ENCODE measurements around the gene IL32.

Gene IL32

DNA sequence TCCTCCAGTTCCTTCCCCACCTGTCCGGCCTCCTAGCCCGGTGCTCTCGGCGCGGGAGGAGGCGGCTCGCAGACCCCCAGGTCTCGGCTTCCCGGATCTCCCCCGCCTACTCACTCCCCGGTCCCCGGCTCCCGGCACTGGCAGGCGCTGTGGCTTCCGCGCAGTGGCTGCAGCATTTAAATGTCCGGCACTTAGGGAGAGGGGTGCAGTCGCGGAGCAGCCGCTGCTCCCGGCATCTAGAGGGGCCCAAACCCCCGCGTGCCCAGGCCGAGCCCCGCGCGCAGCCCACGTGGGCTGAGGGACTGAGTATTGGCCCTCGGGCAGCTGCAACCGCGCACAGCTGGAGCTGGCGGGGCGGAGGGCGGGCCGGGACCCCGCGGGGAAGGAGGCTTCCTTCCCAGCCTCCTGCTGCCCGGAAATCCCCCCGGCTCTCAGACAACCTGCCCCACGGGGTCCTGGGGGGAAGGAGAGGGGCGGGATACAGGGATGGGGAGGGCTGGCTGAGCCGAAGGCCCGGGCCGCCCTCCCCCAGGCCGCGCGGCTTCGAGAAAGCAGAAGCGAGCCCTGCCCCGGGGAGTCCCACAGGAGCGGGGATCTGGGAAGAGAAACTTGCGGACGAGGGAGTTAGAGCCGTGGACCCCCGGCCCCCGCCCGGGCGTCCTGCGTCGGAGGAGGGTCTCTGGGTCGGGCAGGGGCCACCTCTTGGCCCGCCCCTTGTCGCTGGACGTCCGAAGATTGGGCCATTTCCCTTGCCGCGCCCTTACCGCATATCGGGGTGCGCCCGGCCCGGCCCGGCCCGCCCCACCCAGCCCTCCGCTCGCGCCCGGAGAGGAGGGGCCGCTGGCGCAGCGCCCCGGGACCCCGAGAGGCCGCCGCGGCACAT lies 19.4 kb upstream of the IL32 start, which contains the start of gene MMP25 (continued):
- TF ChIP-seq ZNF211 (tag by site-specific recombination; IDR thresholded peaks at IDR 0.05; ENCODE audit: low read depth) = no peak
- TF ChIP-seq KLF8 (tag by site-specific recombination; IDR thresholded peaks at IDR 0.05) = peak; percentile 36; the same call in 1 of the 2 replicates
- no peak for TF ChIP-seq ZNF76 (tag by site-specific recombination; IDR thresholded peaks at IDR 0.05; ENCODE audit: borderline replicate concordance, low read depth)
- no peak for TF ChIP-seq ZNF146 (tag by site-specific recombination; IDR thresholded peaks at IDR 0.05)
- no peak for TF ChIP-seq ZNF549 (tag by site-specific recombination; IDR thresholded peaks at IDR 0.05)
- no peak for TF ChIP-seq ZNF221 (tag by site-specific recombination; IDR thresholded peaks at IDR 0.05; ENCODE audit: borderline replicate concordance)
- no peak for TF ChIP-seq MYNN (tag by site-specific recombination; IDR thresholded peaks at IDR 0.05; ENCODE audit: borderline replicate concordance)
- TF ChIP-seq ZBTB21 (tag by site-specific recombination; IDR thresholded peaks at IDR 0.05) = no peak
- TF ChIP-seq OVOL3 (tag by site-specific recombination; IDR thresholded peaks at IDR 0.05) = no peak
- TF ChIP-seq ZBTB17 (tag by site-specific recombination; IDR thresholded peaks at IDR 0.05) = no peak
- peak; percentile 80 for TF ChIP-seq ZNF341 (tag by site-specific recombination; IDR thresholded peaks at IDR 0.05; ENCODE audit: low read depth)
- TF ChIP-seq ZNF133 (tag by site-specific recombination; IDR thresholded peaks at IDR 0.05) = no peak
- TF ChIP-seq, protein P1, sequence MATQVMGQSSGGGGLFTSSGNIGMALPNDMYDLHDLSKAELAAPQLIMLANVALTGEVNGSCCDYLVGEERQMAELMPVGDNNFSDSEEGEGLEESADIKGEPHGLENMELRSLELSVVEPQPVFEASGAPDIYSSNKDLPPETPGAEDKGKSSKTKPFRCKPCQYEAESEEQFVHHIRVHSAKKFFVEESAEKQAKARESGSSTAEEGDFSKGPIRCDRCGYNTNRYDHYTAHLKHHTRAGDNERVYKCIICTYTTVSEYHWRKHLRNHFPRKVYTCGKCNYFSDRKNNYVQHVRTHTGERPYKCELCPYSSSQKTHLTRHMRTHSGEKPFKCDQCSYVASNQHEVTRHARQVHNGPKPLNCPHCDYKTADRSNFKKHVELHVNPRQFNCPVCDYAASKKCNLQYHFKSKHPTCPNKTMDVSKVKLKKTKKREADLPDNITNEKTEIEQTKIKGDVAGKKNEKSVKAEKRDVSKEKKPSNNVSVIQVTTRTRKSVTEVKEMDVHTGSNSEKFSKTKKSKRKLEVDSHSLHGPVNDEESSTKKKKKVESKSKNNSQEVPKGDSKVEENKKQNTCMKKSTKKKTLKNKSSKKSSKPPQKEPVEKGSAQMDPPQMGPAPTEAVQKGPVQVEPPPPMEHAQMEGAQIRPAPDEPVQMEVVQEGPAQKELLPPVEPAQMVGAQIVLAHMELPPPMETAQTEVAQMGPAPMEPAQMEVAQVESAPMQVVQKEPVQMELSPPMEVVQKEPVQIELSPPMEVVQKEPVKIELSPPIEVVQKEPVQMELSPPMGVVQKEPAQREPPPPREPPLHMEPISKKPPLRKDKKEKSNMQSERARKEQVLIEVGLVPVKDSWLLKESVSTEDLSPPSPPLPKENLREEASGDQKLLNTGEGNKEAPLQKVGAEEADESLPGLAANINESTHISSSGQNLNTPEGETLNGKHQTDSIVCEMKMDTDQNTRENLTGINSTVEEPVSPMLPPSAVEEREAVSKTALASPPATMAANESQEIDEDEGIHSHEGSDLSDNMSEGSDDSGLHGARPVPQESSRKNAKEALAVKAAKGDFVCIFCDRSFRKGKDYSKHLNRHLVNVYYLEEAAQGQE (tag by site-specific recombination; IDR thresholded peaks at IDR 0.05) = no peak
- TF ChIP-seq TCF7L2 (IDR thresholded peaks at IDR 0.05; ENCODE audit: borderline replicate concordance, low read depth, low read length) = no peak
- TF ChIP-seq ZNF747 (tag by site-specific recombination; IDR thresholded peaks at IDR 0.05) = no peak
- TF ChIP-seq ZNF791 (tag by site-specific recombination; IDR thresholded peaks at IDR 0.05) = no peak
- TF ChIP-seq PRDM1 (tag by site-specific recombination; IDR thresholded peaks at IDR 0.05) = no peak
- TF ChIP-seq, protein P2, sequence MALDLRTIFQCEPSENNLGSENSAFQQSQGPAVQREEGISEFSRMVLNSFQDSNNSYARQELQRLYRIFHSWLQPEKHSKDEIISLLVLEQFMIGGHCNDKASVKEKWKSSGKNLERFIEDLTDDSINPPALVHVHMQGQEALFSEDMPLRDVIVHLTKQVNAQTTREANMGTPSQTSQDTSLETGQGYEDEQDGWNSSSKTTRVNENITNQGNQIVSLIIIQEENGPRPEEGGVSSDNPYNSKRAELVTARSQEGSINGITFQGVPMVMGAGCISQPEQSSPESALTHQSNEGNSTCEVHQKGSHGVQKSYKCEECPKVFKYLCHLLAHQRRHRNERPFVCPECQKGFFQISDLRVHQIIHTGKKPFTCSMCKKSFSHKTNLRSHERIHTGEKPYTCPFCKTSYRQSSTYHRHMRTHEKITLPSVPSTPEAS (tag by site-specific recombination; IDR thresholded peaks at IDR 0.05) = no peak
- TF ChIP-seq SALL2 (tag by site-specific recombination; IDR thresholded peaks at IDR 0.05; ENCODE audit: borderline replicate concordance) = no peak
- TF ChIP-seq REPIN1 (tag by site-specific recombination; IDR thresholded peaks at IDR 0.05; ENCODE audit: low read depth) = no peak
- no peak for TF ChIP-seq HOXC10 (CRISPR knock-in tag; IDR thresholded peaks at IDR 0.05)
- no peak for TF ChIP-seq ZNF394 (tag by site-specific recombination; IDR thresholded peaks at IDR 0.05; ENCODE audit: borderline replicate concordance)
- TF ChIP-seq ZNF610 (tag by site-specific recombination; IDR thresholded peaks at IDR 0.05; ENCODE audit: borderline replicate concordance) = no peak
- TF ChIP-seq ZNF239 (tag by site-specific recombination; IDR thresholded peaks at IDR 0.05) = no peak
- no peak for TF ChIP-seq ZNF624 (tag by site-specific recombination; IDR thresholded peaks at IDR 0.05)
- TF ChIP-seq, protein P3, sequence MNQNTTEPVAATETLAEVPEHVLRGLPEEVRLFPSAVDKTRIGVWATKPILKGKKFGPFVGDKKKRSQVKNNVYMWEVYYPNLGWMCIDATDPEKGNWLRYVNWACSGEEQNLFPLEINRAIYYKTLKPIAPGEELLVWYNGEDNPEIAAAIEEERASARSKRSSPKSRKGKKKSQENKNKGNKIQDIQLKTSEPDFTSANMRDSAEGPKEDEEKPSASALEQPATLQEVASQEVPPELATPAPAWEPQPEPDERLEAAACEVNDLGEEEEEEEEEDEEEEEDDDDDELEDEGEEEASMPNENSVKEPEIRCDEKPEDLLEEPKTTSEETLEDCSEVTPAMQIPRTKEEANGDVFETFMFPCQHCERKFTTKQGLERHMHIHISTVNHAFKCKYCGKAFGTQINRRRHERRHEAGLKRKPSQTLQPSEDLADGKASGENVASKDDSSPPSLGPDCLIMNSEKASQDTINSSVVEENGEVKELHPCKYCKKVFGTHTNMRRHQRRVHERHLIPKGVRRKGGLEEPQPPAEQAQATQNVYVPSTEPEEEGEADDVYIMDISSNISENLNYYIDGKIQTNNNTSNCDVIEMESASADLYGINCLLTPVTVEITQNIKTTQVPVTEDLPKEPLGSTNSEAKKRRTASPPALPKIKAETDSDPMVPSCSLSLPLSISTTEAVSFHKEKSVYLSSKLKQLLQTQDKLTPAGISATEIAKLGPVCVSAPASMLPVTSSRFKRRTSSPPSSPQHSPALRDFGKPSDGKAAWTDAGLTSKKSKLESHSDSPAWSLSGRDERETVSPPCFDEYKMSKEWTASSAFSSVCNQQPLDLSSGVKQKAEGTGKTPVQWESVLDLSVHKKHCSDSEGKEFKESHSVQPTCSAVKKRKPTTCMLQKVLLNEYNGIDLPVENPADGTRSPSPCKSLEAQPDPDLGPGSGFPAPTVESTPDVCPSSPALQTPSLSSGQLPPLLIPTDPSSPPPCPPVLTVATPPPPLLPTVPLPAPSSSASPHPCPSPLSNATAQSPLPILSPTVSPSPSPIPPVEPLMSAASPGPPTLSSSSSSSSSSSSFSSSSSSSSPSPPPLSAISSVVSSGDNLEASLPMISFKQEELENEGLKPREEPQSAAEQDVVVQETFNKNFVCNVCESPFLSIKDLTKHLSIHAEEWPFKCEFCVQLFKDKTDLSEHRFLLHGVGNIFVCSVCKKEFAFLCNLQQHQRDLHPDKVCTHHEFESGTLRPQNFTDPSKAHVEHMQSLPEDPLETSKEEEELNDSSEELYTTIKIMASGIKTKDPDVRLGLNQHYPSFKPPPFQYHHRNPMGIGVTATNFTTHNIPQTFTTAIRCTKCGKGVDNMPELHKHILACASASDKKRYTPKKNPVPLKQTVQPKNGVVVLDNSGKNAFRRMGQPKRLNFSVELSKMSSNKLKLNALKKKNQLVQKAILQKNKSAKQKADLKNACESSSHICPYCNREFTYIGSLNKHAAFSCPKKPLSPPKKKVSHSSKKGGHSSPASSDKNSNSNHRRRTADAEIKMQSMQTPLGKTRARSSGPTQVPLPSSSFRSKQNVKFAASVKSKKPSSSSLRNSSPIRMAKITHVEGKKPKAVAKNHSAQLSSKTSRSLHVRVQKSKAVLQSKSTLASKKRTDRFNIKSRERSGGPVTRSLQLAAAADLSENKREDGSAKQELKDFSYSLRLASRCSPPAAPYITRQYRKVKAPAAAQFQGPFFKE (tag by site-specific recombination; IDR thresholded peaks at IDR 0.05; ENCODE audit: borderline replicate concordance) = no peak
- no peak for TF ChIP-seq ZNF558 (tag by site-specific recombination; IDR thresholded peaks at IDR 0.05)

Data from HEK293 (cell line).